Measurements from ENCODE around the gene ZNF316.
"Not testable (repeated sequence)": the region's sequence is repeated elsewhere in the genome, so short reads cannot be mapped to it uniquely, and the experiment has no call there.

ZNF316 gene

DNA sequence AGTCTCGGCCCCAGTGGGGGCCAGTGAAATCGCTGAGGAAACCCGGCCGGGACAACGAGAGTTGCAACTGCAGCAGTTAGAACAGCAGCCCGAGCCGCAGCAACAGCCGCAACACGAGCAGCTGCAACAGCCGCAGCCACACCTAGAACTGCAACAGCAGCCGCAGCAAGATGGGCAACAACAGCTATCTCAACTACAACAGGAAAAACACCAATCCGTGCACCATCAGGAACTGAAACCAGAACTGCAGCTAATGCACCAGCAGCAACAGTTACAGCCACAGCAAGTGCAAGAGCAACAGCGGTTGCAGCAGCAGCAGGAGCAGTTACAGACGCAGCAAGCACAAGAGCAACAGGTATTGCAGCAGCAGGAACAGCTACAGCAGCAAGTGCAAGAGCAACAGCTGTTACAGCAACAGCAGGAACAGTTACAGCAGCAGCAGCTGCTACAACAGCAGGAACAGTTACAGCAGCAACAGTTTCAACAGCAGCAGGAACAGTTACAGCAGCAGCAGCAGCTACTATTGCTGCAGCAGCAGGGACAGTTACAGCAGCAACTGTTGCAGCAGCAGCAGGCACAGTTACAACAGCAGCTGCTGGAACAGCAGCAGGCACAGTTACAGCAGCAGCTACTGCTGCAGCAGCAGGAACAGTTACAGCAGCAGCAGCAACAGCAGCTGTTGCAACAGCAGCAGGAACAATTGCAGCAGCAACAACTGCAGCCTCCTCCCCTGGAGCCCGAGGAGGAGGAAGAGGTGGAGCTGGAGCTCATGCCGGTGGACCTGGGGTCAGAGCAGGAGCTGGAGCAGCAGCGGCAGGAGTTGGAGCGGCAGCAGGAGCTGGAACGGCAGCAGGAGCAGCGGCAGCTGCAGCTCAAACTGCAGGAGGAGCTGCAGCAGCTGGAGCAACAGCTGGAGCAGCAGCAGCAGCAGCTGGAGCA lies 15.7 kb upstream of the ZNF316 start:
- no peak for DNase-seq (ENCODE audit: low read depth in 2 of 2)

DNA sequence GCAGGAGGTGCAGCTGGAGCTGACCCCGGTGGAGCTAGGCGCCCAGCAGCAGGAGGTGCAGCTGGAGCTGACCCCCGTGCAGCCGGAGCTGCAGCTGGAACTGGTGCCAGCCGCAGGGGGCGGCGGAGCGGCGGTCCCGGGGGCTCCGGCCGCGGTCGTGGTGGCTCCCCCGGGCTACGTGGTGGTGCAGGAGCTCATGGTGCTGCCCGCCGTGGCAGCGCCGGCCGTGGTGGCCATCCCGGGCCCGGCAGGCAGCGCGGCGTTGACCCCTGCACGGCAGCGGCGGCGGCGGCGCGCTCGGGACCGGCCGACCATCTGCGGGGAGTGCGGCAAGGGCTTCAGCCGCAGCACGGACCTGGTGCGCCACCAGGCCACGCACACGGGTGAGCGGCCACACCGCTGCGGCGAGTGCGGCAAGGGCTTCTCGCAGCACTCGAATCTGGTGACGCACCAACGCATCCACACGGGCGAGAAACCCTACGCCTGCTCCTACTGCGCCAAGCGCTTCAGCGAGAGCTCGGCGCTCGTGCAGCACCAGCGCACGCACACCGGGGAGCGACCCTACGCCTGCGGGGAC lies 14.9 kb upstream of the ZNF316 start:
- no peak for DNase-seq (ENCODE audit: low read depth in 2 of 2)

DNA sequence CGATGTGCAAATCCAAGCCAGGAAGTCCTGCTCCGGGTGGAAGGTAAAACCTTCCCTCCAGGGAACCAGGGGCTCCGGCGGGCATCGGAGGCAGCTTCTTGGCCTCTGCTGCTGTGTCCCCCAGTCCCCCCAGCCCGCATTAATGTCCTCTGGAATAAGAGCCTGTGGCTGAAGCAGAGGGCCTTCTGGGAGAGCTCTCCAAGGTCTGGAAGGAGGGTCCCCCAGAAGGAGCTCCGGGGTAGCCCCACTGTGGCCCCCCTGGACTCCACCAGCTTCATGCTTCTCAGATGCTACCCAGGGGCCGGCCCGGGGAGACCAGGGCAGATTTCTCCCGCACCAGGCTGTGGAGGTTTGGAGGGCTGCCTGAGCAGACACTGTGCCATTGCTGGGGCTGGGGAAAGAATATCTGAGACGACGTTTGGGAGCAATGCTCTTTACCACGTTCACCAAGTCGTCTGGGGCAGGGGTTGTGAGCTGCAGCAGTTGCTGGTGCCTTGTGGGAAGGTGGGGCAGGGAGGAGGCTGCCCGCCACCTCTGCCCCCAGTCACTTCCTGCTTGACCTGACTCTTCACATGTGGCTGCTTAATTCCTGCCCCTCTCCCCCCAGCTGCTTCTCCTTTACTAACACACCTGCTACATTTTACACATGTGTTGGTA lies 13.4 kb upstream of the ZNF316 start:
- no peak for DNase-seq (ENCODE audit: low read depth in 2 of 2)

DNA sequence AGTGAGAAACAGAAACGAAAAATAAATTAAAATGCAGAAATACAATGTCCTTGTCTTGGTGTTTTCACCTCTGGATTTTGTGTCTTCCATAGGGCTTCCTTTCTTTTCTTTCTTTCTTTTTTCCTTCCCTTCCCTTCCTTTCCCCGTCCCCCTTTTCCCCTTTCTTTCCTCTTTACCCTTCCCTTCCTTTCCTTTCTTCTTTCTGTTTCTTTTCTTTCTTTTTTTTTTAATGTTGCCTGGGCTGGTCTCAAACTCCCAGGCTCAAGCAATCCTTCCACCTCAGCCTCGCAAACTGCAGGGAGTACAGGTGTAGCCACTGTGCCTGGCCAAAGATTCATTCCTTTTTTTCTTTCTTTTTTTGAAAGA lies 12.9 kb upstream of the ZNF316 start:
- DNase-seq (ENCODE audit: low read depth in 2 of 2): no peak

DNA sequence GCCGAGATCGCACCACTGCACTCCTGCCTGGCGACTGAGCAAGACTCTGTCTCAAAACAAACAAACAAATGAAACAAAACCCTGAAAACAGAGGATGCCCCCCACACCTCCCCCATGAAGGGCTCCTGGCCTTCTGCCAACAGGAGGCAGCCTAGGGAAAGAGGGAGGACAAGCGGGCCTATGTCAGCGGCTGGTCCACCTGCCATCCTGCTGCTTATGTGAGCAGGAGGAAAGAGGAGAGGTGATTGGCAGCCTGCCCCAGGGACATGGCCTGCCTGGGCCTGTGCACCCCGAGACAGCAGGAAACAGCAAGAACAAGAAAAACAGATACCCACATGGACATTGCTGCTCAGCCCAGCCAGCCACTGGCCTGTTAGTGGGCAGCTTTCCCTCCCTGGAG lies 9.1 kb upstream of the ZNF316 start:
- DNase-seq (ENCODE audit: low read depth in 2 of 2): no peak

DNA sequence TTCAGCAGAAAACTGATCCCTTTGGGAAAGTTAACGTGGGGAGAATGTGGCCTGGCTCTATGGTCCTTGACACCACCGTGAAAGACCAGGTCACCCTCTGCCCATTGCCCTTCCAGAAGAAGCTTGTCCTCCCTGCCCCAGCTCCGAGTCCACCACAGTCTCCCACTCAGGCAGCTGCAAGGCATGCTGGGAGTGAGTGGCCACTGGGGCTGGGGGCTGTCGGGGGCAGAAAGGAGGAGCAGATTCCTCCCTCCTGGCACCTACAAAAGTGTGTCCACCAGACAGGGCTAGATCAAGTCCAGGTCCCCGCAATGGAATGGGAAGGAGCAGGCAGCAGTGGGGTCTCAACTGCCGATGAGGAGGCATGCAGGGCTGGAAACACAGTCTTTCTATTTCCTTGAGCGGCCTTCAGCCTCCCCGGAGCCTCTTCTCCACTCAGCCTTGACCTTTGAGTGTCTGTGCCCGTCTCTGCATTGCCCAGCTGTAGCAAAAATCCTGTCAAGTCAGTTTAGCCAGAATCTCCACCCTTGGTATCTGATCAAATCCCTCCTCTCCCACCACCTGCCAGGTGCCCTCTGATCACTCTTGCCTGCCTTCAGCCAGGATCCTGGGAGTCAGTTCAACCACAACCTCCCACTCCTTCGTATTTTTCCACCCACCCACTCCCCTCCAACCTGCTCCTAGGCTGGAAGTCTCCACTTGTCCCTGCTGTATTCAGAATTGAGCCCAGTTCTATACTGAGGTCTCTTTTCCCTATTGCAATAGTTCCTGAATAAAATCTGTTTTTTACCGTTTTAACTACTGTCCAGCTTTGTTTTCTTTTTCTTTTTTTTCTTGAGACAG lies 6.9 kb upstream of the ZNF316 start:
- no peak for DNase-seq (ENCODE audit: low read depth in 2 of 2)

DNA sequence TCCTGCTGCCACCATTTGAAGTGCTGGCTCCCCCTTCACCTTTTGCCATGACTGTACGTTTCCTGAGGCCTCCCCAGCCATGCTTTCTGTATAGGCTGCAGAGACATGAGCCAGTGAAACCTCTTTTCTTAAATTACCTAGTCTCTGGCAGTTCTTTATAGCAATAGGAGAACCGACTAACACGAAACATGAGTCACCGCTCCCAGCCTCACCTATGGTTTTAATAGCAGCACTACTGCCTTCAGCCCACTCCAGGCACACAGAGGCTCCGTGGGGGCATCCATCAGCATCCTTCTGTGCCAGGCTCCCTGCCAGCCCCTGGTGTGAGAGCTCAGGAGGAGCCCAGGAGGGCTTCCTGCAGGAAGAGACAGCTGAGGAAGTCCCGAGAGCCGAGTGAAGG lies 5.5 kb upstream of the ZNF316 start:
- no peak for DNase-seq (ENCODE audit: low read depth in 2 of 2)

DNA sequence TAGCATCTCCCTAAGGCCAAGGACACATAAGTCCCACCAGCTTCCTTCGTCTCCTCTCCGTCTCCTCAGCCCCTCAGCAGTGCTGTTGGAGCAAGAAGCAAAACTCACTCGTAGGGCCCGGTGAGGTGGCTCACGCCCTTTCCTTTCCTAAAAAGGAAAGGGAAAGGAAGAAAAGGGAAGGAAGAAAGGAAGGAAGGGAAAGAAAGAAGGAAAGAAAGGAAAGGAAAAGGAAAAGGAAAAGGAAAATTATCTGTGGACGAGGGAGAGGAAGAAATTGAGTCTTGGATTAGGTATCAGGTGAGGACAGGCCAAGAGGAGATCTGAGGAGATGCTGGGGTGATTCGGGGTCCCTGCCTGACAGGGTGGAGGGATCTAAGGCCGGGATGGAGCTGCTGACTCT lies 3.1 kb upstream of the ZNF316 start:
- DNase-seq (ENCODE audit: low read depth in 2 of 2): no peak

DNA sequence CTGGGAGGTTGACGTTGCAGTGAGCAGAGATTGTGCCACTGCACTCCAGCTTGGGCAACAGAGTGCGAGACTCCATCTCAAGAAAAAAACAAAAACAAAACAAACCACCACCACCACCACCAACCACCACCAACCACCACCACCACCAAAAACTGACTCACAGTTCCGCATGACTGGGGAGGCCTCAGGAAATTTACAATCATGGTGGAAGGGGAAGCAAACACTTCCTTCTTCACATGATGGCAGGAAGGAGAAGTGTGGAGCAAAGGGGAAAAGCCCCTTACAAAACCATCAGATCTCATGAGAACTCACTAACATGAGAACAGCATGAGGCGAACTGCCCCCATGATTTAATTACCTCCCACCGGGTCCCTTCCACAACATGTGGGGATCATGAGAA lies 2.1 kb upstream of the ZNF316 start:
- not testable (repeated sequence) for DNase-seq (ENCODE audit: low read depth in 2 of 2)

DNA sequence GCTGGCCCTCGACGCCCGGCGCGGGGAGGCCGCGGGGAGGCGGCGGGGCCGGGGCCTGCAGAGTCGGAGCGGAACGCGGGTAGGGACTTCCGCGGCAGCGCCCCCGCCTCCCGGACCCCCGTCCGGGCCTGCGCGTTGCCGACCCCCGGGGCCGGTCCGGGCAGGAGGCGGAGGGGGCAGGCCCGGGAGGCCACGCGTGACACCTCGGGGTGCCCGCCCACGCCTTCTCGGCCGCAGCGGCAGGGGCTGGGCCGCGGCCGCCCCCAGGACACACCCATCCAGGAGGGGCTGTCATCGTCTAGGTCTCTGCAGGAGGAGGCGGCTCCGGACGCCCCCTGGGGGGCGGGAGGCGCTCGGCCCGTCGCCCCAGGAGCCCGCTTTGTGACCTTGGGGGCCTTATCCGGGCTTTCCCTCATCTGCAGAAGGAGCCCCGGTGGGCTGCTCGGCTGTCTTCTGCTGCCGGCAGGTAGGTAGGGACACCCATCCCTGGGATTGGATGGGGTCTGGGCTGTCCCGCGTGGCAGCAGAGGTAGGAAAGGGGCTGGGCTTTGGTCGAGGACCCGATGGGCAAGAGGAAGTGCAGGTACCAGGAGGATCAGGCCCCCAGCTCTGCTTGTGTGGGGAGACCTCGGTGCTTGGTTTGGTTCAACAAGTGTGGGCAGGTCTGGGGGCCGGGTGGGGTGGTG lies 569 bp downstream of the ZNF316 start:
- DNase-seq (ENCODE audit: low read depth in 2 of 2): peak; percentile 30 to 43

DNA sequence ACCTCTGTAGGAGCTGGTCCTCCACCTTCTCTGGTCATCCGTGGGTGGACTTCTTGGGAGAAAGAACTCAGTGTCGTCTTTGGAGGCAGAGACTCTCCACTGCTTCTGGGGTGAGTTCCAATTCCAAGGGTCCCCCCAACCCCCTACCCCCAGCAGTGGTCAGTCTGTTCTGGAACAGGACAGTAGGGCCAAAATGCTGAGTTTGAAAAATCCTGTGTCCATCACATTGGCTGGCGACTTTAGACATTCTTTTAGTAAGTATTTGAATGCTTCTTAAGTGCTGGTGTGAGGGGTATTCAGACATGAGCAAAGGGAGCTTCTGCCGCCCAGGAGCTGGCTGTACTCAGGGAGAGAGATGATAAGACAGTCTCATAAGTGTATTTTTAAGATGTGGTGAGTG lies 1.9 kb downstream of the ZNF316 start:
- no peak for DNase-seq (ENCODE audit: low read depth in 2 of 2)

DNA sequence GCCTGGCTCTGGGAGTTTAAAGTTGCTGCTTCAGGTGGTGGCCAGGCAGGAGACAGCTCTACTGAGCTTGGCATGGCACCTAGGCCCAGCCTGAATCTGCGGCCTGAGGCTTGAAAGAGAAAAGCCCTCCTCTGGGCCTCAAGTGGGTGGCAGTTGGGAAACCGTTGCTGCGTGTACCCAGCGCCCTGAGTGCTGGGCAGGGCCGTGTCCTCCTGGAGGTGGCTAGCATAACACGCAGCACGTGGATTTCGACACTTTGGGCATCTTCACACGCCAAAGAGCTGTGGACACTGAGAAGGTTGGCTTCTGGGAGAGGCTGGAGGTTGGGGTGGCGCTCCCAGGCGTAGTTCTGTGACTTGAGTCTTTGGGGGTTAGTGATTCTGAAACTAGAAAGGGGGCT lies 2.5 kb downstream of the ZNF316 start:
- DNase-seq (ENCODE audit: low read depth in 2 of 2): no peak

DNA sequence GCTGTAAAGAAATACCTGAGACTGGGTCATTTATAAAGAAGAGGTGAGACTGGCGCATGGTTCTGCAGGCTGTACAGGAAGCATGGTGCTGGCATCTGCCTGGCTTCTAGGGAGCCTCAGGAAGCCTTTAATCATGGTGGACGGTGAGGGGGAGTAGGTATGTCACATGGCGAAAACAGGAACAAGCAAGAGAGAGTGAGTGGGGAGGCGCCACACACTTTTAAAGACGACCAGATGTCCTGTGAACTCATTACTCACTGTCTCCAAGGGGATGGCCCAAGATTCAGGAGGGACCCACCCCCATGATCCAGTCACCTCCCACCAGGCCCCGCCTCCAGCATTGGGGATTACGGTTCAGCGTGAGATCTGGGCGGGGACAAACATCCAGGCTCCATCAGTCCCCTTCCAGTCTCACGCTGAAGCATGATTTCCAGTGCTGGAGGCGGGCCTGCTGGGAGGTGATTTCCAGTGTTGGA lies 3.2 kb downstream of the ZNF316 start:
- DNase-seq (ENCODE audit: low read depth in 2 of 2): no peak

DNA sequence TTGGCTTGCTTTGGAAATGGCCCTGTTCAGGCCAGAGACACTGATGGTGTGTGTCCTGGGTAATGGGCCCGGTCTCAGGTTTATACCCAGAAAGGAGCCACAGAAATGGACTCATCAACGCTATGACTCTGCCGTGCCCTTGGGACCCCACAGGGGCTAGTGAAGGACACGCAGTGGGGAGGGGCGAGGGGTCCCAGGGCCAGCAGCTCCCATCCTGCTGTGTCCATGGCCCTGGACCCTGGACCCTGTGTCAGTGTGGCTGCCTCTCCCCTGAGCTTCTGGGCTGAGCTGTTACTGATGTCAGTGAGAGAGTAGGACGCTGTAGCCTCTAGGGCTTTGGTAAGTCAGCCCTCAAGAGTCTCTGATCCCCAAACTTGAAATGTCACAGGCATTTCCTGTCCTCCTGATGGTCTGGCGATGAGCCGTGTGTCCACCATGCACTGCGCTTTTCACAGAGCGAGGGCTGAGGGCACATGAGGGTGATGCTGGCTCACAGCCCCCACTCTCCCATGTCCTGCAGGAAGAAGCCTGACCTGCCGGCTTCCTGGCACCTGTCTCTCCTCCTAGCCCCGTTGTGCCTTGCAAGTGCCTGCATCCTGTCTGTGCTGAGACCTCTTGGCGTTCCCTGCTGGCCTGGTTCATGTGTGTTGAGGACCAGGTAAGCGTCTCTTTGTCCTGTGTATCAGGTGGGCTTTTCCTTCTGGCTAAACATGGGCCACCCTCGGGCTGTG lies 4.4 kb downstream of the ZNF316 start:
- DNase-seq (ENCODE audit: low read depth in 2 of 2): no peak

DNA sequence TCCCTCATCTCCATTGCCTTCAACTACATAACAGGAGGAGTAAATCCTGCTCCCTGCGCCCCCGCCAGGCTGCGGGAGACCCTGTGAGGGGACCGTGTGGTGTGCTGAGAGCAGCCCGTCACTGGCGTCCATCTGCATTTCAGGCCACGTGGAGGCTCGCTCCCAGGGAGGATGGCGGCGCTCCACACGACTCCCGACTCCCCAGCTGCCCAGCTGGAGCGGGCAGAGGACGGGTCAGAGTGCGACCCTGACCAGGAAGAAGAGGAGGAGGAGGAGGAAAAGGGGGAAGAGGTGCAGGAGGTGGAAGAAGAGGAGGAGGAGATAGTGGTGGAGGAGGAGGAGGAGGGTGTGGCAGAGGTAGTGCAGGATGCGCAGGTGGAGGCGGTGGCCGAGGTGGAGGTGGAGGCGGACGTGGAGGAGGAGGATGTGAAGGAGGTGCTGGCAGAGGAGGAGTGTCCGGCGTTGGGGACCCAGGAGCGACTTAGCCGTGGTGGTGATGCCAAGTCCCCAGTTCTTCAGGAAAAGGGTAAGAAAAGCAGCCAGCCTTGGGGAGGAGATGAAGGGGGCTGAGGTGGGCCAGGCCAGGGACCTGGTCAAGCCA lies 5.2 kb downstream of the ZNF316 start:
- no peak for DNase-seq (ENCODE audit: low read depth in 2 of 2)

DNA sequence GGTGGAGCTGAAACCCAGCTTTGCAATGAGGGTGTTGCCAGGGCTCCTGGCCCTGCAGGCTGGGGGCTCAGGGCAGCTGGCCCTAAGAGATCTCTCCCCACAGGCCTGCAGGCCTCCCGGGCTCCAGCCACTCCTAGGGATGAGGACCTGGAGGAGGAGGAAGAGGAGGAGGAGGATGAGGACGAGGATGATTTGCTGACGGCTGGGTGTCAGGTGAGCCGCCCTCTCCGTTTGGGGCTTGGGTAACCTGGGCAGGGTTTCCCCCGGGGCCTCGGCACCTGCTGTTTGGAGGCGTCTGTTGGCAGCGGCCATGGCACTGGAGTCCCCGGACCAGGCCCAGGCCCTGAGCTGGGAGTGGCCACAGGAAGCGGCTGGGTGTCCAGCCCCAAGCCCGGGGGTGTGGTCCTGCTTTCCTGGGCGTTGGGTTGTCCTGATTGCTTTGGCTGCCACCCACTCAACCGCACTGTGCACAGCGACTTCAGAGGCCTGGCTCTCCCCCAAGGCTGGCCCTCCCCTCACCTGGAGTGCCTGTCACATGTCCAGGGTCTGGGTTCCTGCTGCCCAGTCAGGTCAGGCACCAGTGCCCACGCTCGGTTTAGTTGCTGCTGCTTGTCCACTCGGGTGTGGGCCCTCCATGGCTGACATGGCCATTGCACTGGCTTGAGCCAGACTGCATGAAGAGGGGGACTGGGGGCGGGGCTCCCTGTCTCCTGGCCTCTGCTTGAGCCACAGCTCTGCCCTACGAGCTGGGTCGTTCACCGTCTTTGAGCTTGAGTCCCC lies 5.9 kb downstream of the ZNF316 start:
- no peak for DNase-seq (ENCODE audit: low read depth in 2 of 2)

DNA sequence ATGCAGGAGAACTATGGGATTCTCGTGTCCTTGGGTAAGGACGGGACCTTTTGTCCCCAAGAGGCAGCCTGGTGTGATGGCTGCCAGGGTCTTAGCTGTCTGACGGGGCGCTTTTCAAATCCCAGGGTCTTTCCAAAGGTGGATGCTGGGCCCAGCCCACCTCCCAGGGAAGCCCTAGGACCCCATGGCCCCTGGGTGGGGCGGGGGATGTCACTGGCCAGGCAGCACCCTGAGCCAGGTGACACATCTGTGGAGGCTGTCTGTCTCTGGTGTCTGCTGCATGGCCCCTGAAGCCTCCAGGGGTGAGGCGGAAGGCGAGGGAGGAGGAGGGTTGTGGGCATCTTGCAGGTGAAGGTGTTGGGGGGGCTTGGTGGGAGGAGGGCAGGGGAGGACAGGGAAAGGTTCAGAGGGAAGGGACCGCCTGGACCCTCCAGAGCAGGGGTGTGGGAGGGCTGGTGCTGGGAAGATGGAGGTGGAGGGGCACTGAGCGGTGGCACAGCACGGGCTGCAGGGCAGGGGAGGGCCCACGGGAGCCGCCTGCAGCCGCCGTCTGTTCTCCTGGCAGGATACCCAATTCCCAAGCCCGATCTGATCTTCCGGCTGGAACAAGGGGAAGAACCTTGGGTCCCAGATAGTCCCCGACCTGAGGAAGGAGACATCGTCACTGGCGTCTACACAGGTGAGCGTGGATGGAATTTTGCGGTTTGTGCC lies 7.0 kb downstream of the ZNF316 start:
- DNase-seq (ENCODE audit: low read depth in 2 of 2): no peak

DNA sequence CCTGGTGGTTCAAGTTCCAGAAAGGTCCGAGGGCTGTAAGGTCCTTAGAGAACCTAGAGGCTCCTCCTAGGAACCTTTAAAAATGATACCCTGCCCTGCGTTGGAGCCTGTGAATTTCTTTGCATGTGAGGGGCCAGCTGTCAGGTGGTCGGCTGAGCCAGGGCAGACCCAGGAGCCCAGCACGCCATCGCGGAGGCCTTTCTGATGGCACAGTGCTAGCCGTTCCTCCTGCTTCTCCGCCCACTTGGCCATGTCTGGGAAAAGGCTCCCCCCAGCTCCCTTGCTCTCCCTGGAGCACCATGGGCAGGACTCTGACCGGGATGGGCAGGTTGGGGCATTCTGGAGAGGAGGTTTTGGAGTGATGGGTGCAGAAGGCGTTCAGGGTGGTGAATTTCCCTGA lies 7.6 kb downstream of the ZNF316 start:
- DNase-seq (ENCODE audit: low read depth in 2 of 2): no peak

DNA sequence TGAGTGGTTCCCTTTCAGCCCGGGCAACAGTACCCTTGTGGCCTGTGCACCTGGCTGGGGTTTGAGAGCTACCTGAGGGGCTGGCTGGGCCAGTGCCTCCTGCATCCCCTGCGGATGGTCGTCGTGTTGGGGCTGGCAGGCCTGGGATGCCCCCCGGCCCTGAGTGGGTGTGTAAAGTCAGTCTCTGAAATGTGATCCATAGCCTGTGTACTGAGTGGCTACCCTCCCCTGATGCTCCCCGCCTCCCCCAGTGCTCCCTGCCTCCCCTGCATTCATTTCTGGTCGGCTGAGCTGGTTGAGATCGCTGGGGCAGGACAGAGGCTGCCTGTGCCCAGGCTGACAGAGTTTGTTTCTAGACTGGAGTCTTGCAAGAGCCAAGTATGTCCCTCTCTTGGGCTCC lies 9.3 kb downstream of the ZNF316 start:
- no peak for DNase-seq (ENCODE audit: low read depth in 2 of 2)

Data from activated CD8-positive, alpha-beta memory T cell treated with anti-CD3 and anti-CD28 coated beads for 4 hours (primary cell).